GM12892 (cell line): Measurements from ENCODE around the gene MINDY4.

Source experiments
- POLR2A ChIP-seq: IDR thresholded peaks from 2 replicates; pipeline ENCODE4 v1.6.1; 2011; ENCODE audit warnings: low read depth, low read length, control low read depth
- POLR2AphosphoS5 ChIP-seq: IDR thresholded peaks from 2 replicates; pipeline ENCODE4 v1.6.1; 2011; ENCODE audit warnings: low read depth, low read length, control low read depth
- TAF1 ChIP-seq: IDR thresholded peaks from 2 replicates; pipeline ENCODE4 v1.6.1; 2011; ENCODE audit warnings: low read depth, mild to moderate bottlenecking, control low read depth, low read length, borderline replicate concordance

GRCh38 chr7:30791114-30791513, 19.9 kb downstream of the MINDY4 start:
- TF ChIP-seq POLR2AphosphoS5 (no peak), TAF1 (no peak), POLR2A (no peak)
